ENCODE results near the gene WSCD2.

WSCD2 gene

GRCh38 chr12:108098374-108098773 is 30.7 kb upstream of the WSCD2 start:
- Histone ChIP-seq H3K4me1 (ENCODE audit: control insufficient read depth, insufficient read depth, low read length) (peaks cover 6% of the 10 kb centered on the region), H3K4me3 (ENCODE audit: low read depth, low read length) (no peak overlapping the region), H3K9me3 (ENCODE audit: control insufficient read depth, insufficient read depth, low read length) (no peaks in the 10 kb centered on the region), H3K9ac (ENCODE audit: low read depth, low read length) (no peak overlapping the region), H3K36me3 (ENCODE audit: control insufficient read depth, insufficient read depth, low read length) (no peaks in the 10 kb centered on the region), H3K27me3 (ENCODE audit: control insufficient read depth, insufficient read depth, low read length) (peaks cover 2% of the 10 kb centered on the region)

GRCh38 chr12:108099073-108099472 is 30.0 kb upstream of the WSCD2 start:
- Histone ChIP-seq H3K9me3 (ENCODE audit: control insufficient read depth, insufficient read depth, low read length) (no peaks in the 10 kb centered on the region), H3K4me1 (ENCODE audit: control insufficient read depth, insufficient read depth, low read length) (peaks cover 6% of the 10 kb centered on the region), H3K9ac (ENCODE audit: low read depth, low read length) (no peak overlapping the region), H3K27me3 (ENCODE audit: control insufficient read depth, insufficient read depth, low read length) (peaks cover 2% of the 10 kb centered on the region), H3K36me3 (ENCODE audit: control insufficient read depth, insufficient read depth, low read length) (no peaks in the 10 kb centered on the region), H3K4me3 (ENCODE audit: low read depth, low read length) (no peak overlapping the region)

GRCh38 chr12:108099778-108100489 is 29.2 kb upstream of the WSCD2 start:
- H3K4me3 ChIP-seq (ENCODE audit: low read depth, low read length): no peak overlapping the region
- H3K9me3 ChIP-seq (ENCODE audit: control insufficient read depth, insufficient read depth, low read length): no peaks in the 10 kb centered on the region
- no peak overlapping the region for H3K9ac ChIP-seq (ENCODE audit: low read depth, low read length)
- H3K36me3 ChIP-seq (ENCODE audit: control insufficient read depth, insufficient read depth, low read length): no peaks in the 10 kb centered on the region
- H3K4me1 ChIP-seq (ENCODE audit: control insufficient read depth, insufficient read depth, low read length): peaks cover 6% of the 10 kb centered on the region
- peaks cover 2% of the 10 kb centered on the region for H3K27me3 ChIP-seq (ENCODE audit: control insufficient read depth, insufficient read depth, low read length)

GRCh38 chr12:108101605-108102175 is 27.4 kb upstream of the WSCD2 start:
- Histone ChIP-seq H3K9ac (ENCODE audit: low read depth, low read length) (peak overlapping the region; percentile 54), H3K4me1 (ENCODE audit: control insufficient read depth, insufficient read depth, low read length) (peaks cover 6% of the 10 kb centered on the region), H3K4me3 (ENCODE audit: low read depth, low read length) (no peak overlapping the region), H3K9me3 (ENCODE audit: control insufficient read depth, insufficient read depth, low read length) (no peaks in the 10 kb centered on the region), H3K36me3 (ENCODE audit: control insufficient read depth, insufficient read depth, low read length) (no peaks in the 10 kb centered on the region), H3K27me3 (ENCODE audit: control insufficient read depth, insufficient read depth, low read length) (peaks cover 2% of the 10 kb centered on the region)

GRCh38 chr12:108102363-108102762 is 26.7 kb upstream of the WSCD2 start:
- Histone ChIP-seq H3K27me3 (ENCODE audit: control insufficient read depth, insufficient read depth, low read length) (peaks cover 2% of the 10 kb centered on the region), H3K9me3 (ENCODE audit: control insufficient read depth, insufficient read depth, low read length) (no peaks in the 10 kb centered on the region), H3K4me3 (ENCODE audit: low read depth, low read length) (no peak overlapping the region), H3K4me1 (ENCODE audit: control insufficient read depth, insufficient read depth, low read length) (peaks cover 6% of the 10 kb centered on the region), H3K9ac (ENCODE audit: low read depth, low read length) (peak overlapping the region; percentile 54), H3K36me3 (ENCODE audit: control insufficient read depth, insufficient read depth, low read length) (no peaks in the 10 kb centered on the region)

- H3K9ac ChIP-seq (ENCODE audit: low read depth, low read length): no peak overlapping the region
- peaks cover 2% of the 10 kb centered on the region for H3K27me3 ChIP-seq (ENCODE audit: control insufficient read depth, insufficient read depth, low read length)
- no peaks in the 10 kb centered on the region for H3K36me3 ChIP-seq (ENCODE audit: control insufficient read depth, insufficient read depth, low read length)
- no peaks in the 10 kb centered on the region for H3K9me3 ChIP-seq (ENCODE audit: control insufficient read depth, insufficient read depth, low read length)
- no peak overlapping the region for H3K4me3 ChIP-seq (ENCODE audit: low read depth, low read length)
- peaks cover 6% of the 10 kb centered on the region for H3K4me1 ChIP-seq (ENCODE audit: control insufficient read depth, insufficient read depth, low read length)
Observed at GRCh38 chr12:108103087-108103486, 26.0 kb upstream of the WSCD2 start.

GRCh38 chr12:108103517-108103916 is 25.6 kb upstream of the WSCD2 start:
- Histone ChIP-seq H3K4me1 (ENCODE audit: control insufficient read depth, insufficient read depth, low read length) (peaks cover 6% of the 10 kb centered on the region), H3K27me3 (ENCODE audit: control insufficient read depth, insufficient read depth, low read length) (peaks cover 2% of the 10 kb centered on the region), H3K9me3 (ENCODE audit: control insufficient read depth, insufficient read depth, low read length) (no peaks in the 10 kb centered on the region), H3K9ac (ENCODE audit: low read depth, low read length) (no peak overlapping the region), H3K4me3 (ENCODE audit: low read depth, low read length) (no peak overlapping the region), H3K36me3 (ENCODE audit: control insufficient read depth, insufficient read depth, low read length) (no peaks in the 10 kb centered on the region)

DNA sequence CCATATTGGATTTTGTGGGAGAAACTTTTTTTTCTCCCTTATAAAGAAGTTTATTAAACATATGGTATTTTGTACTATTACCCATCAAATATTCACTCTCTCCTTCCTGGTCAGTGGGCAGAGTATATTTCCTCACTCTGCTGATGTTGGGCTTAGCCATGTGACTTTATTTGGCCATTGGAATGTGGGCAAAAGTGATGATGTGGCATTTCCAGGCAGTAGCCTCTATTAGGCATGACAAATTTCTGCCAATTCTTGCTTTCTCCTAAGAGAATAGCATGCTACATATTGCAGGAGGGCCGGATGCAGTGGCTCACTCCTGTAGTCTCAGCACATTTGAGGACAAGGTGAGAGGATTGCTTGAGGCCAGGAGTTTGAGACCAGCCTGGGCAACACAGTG is 24.4 kb upstream of the WSCD2 start:
- no peaks in the 10 kb centered on the region for H3K36me3 ChIP-seq (ENCODE audit: control insufficient read depth, insufficient read depth, low read length)
- H3K4me1 ChIP-seq (ENCODE audit: control insufficient read depth, insufficient read depth, low read length): peaks cover 6% of the 10 kb centered on the region
- H3K4me3 ChIP-seq (ENCODE audit: low read depth, low read length): no peak overlapping the region
- no peaks in the 10 kb centered on the region for H3K9me3 ChIP-seq (ENCODE audit: control insufficient read depth, insufficient read depth, low read length)
- no peaks in the 10 kb centered on the region for H3K27me3 ChIP-seq (ENCODE audit: control insufficient read depth, insufficient read depth, low read length)
- no peak overlapping the region for H3K9ac ChIP-seq (ENCODE audit: low read depth, low read length)

- Histone ChIP-seq H3K4me3 (ENCODE audit: low read depth, low read length) (no peak overlapping the region), H3K9ac (ENCODE audit: low read depth, low read length) (no peak overlapping the region), H3K36me3 (ENCODE audit: control insufficient read depth, insufficient read depth, low read length) (no peaks in the 10 kb centered on the region), H3K9me3 (ENCODE audit: control insufficient read depth, insufficient read depth, low read length) (no peaks in the 10 kb centered on the region), H3K27me3 (ENCODE audit: control insufficient read depth, insufficient read depth, low read length) (no peaks in the 10 kb centered on the region), H3K4me1 (ENCODE audit: control insufficient read depth, insufficient read depth, low read length) (no peaks in the 10 kb centered on the region)
Observed at GRCh38 chr12:108106599-108106998, 22.5 kb upstream of the WSCD2 start.

DNA sequence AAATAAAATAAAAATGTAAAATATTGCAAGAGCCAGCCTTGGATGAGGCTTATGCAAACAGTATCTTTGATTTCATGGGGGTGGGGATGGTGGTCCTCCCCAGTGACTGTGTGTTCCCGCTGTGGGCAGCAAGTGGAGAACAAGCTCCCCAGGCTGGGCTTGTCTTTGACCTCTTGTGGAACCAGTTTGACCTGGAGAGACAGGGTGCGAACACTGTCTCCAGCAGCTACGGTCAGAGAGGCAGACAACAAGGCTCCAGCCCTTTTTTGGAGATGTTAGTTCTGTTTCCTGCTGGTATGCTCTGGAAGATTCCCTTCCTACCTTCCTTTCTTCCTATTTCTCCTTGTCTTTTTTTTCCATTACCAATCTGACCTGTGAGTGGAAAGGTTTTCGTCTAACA is 21.8 kb upstream of the WSCD2 start:
- Histone ChIP-seq H3K4me1 (ENCODE audit: control insufficient read depth, insufficient read depth, low read length) (no peaks in the 10 kb centered on the region), H3K4me3 (ENCODE audit: low read depth, low read length) (no peak overlapping the region), H3K9me3 (ENCODE audit: control insufficient read depth, insufficient read depth, low read length) (no peaks in the 10 kb centered on the region), H3K36me3 (ENCODE audit: control insufficient read depth, insufficient read depth, low read length) (no peaks in the 10 kb centered on the region), H3K27me3 (ENCODE audit: control insufficient read depth, insufficient read depth, low read length) (no peaks in the 10 kb centered on the region), H3K9ac (ENCODE audit: low read depth, low read length) (no peak overlapping the region)

DNA sequence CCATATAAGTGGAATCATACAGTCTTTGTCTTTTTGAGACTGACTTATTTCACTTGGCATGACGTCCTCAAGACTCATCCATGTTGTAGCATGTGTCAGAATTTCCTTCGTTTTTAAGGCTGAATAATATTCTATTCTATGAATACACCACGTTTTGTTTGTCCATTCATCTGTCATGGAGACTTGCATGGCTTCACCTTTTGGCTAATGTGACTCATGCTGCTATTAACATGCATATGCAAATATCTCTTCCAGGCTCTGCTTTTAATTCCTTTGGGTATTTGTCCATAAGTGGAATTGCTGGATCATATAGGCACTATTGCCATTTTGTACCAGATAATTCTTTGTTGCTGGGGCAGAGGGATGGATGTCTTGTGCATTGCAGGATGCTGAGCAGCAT is 19.6 kb upstream of the WSCD2 start:
- Histone ChIP-seq H3K27me3 (ENCODE audit: control insufficient read depth, insufficient read depth, low read length) (no peaks in the 10 kb centered on the region), H3K4me3 (ENCODE audit: low read depth, low read length) (no peak overlapping the region), H3K36me3 (ENCODE audit: control insufficient read depth, insufficient read depth, low read length) (no peaks in the 10 kb centered on the region), H3K9ac (ENCODE audit: low read depth, low read length) (no peak overlapping the region), H3K4me1 (ENCODE audit: control insufficient read depth, insufficient read depth, low read length) (peaks cover 4% of the 10 kb centered on the region), H3K9me3 (ENCODE audit: control insufficient read depth, insufficient read depth, low read length) (no peaks in the 10 kb centered on the region)

DNA sequence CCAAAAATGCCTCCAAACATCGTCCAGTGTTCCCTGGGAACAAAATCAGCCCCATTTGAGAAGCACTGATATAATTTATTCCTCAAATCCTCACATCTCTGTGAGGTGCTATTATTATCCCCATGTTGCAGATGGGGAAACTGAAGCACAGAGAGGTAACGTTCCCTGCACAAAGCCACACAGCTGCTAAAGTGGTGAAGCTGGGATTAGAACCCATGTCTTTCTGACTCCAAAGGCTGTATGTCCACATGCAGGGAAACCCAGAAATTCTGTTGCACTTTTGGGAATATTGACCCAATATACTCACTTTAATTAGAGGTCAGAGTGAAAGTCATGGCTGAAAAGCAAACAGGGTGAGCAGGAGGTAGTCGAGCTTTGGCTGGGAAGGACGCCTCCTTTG is 19.1 kb upstream of the WSCD2 start:
- Histone ChIP-seq H3K9ac (ENCODE audit: low read depth, low read length) (no peak overlapping the region), H3K4me1 (ENCODE audit: control insufficient read depth, insufficient read depth, low read length) (peaks cover 4% of the 10 kb centered on the region), H3K27me3 (ENCODE audit: control insufficient read depth, insufficient read depth, low read length) (no peaks in the 10 kb centered on the region), H3K4me3 (ENCODE audit: low read depth, low read length) (no peak overlapping the region), H3K36me3 (ENCODE audit: control insufficient read depth, insufficient read depth, low read length) (no peaks in the 10 kb centered on the region), H3K9me3 (ENCODE audit: control insufficient read depth, insufficient read depth, low read length) (no peaks in the 10 kb centered on the region)

Measured in iPS-15b (cell line).